GM12864 (cell line): ENCODE results near the gene CAMSAP1.

Source experiments
- DNase-seq: peaks from one replicate; pipeline ENCODE4 v3.0.0-alpha.2; 2011; ENCODE audit warnings: low read depth
- H3K4me3 ChIP-seq: 2 replicates; pipeline ENCODE4 v1.5.1; 2011; ENCODE audit warnings: mild to moderate bottlenecking, low read depth, low read length, control low read depth
- TF ChIP-seq, protein P1 (sequence below): IDR thresholded peaks from 2 replicates; pipeline ENCODE4 v1.5.1; 2011; ENCODE audit warnings: low read depth, mild to moderate bottlenecking, moderate library complexity, low read length, control low read depth, inconsistent platforms; ENCODE audit errors: missing control alignments

The CAMSAP1 gene

DNA sequence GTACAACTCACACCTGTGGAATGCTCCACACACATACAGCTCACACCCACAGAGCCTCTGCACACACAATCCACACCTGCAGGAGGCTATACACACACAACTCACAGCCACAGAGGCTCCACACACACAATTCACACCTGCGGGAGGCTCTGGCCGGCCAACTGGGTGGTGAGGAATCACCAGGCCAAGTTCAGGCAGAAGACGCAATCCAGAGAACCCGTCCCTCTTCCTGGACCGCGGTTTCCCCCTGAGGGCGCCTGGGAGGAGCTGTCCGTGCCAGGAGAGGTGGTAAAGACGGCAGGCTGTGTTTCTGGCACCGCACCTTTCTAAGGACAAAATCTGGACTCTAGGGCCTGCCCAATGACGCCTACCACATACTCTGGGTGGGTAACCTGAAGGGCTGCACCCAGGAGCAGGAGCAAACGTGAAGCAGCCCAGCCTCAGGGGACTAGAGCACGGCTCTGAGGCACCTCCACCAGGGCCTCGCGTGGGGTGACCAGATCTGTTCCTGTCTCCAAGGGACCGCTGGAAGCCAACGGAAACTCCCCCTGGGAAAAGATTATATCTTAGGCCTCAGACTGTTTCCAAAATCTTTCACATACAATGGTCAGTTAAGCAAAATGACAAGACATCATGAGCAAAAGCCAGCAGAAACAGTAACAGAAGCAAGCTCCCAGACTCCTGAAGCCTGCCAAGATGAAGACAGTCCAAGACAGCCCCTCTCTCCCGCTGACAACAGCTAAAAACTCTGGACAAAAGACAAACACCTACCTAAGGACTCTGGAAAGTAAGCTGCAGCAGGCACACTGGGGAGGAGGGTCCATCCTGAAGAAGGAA, 16.9 kb downstream of the CAMSAP1 start:
- TF ChIP-seq, protein P1, sequence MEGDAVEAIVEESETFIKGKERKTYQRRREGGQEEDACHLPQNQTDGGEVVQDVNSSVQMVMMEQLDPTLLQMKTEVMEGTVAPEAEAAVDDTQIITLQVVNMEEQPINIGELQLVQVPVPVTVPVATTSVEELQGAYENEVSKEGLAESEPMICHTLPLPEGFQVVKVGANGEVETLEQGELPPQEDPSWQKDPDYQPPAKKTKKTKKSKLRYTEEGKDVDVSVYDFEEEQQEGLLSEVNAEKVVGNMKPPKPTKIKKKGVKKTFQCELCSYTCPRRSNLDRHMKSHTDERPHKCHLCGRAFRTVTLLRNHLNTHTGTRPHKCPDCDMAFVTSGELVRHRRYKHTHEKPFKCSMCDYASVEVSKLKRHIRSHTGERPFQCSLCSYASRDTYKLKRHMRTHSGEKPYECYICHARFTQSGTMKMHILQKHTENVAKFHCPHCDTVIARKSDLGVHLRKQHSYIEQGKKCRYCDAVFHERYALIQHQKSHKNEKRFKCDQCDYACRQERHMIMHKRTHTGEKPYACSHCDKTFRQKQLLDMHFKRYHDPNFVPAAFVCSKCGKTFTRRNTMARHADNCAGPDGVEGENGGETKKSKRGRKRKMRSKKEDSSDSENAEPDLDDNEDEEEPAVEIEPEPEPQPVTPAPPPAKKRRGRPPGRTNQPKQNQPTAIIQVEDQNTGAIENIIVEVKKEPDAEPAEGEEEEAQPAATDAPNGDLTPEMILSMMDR = no peak
- H3K4me3 ChIP-seq = no peak overlapping the region
- no peak for DNase-seq

DNA sequence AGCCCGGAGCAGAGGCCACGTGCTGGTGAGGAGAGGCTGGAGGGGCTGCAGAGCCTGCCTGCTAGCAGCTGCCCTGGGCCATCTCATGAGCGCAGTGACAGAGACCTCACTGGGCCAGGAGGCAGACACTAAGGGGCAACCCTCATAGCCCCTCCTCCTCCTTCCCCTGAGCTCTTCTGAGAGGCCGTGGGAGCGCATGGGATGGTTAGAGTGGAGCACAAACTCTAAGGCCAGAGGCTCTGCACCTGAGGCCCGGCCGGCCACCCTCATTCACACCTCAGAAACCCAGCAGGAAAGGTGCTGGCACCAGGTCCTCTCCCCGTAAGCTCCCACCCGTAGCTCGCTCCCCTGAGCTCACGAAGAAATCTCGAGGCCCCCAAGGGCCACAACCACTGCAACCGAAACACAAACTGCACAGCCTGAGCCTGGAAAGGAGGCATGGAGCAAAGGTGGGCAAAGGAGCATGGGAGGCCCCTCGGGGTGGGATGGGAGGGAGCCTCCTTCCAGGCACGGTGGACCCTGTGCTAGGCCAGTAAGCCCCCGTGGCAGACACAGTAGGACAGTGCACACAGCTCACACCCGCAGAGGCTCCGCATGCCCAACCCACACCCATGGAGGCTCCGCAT, 17.7 kb downstream of the CAMSAP1 start:
- H3K4me3 ChIP-seq = no peak overlapping the region
- no peak for DNase-seq
- TF ChIP-seq, protein P1 = no peak

DNA sequence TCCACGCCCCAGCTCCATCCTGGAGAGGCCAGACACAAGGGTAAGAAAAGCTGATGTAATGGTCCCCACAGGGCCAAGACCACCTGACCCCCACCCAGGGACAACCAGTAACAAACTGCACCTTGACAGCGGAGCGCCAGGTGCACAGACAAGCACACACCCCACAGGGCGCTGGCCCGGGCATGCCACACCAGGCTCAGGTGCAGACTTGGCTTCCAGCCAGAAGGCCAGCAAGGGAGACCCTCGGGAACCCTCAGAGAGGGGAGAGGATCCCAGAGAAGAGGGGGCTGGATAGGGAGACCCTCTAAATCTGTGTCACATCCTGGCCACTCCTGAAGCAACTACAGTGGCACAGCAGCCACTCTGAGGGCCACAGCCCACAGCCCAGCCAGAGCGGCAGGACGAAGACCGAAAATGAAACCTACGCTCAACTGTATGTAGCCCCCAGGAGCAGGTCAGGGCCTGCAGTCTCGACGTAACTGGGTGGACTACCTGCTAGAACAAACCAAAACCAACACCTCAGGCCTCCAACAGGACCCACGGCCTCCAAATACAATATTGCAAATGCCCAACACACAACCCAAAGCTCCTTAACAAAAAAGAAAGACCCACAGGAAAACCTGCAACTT, 18.5 kb downstream of the CAMSAP1 start:
- H3K4me3 ChIP-seq = no peak overlapping the region
- TF ChIP-seq, protein P1 = no peak
- no peak for DNase-seq

DNA sequence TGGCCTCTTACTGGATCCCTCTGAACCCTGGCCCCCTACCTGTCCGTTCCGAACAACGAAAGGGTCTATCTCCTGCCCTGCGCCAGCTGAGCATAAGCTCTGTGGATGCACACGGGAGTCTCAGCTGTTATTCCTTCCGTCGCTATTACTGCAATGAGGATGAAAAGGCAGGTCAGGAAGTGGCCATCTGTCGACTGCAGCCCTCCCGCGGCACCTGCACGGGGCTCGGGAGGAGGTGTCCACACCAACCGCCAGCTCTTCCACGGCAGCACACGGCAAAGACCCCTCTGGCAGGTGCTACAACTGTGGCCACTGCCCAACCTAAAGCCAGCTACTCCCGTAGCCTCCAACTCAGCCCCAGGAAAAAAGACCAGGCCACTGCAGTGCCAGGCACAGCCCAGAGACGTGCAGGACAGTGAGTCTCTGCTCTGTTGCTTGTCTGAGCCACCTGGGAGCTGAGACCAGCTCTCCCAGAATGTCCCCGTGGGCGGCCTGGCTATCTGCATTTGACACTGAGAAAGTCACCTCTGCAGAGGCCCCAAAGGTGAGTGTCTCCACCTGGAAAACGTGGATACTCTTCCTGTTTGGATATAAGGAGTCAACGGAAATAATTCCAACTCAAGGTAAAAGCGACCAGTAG, 19.1 kb downstream of the CAMSAP1 start:
- DNase-seq = no peak
- no peak overlapping the region; the same call in 1 of the 2 replicates for H3K4me3 ChIP-seq

DNA sequence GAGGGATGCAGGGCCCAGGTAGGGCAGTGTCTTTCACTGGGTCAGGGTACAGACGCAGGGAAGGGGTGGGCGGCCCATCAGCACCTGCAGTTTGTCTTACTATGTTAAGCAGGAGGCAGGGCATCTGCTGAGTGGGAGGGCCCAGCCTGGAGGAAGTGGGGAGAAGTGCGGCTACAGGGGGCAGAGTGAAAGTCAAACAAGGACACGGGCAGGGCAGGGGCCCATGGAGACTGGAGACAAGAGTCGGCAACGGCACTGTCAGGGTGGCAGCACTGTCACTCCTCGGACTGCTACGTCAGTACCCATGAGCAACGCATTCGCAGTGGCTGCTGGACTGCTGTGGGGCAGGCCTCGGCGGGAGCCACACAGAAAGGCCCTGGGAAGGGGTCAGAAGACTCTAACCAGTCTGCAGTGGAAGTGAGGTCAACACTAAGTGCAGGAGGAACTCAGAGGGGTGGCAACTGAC, 19.7 kb downstream of the CAMSAP1 start:
- TF ChIP-seq, protein P1 = peak; percentile 18
- no peak overlapping the region; the same call in 1 of the 2 replicates for H3K4me3 ChIP-seq

More for the DNA sequence above, 19.1 kb downstream of the CAMSAP1 start:
- TF ChIP-seq, protein P1 = no peak

DNA sequence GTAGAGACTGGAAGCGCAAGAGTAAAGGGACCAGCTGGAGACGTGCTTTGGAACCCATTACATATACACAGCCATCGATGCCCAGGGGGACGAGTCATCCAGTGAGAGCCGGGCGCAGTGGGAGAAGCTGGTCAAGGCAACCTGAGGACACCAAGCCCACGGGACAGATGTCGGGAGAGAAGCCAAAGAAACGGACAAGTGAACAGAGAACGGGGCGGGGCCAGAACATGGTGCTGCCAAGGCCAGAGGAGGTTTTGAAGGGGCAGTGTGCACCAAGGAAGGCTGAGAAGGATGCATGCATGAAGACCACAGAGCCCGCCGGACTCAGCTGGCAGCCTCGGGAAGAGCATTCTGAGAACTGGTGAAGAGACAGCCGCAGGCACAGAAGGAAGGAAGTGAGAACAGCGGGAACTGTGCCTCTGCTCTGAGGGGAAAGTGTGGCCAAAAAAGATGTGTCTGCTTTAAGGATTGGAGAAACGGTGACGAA, 20.3 kb downstream of the CAMSAP1 start:
- H3K4me3 ChIP-seq = no peak overlapping the region
- DNase-seq = no peak
- TF ChIP-seq, protein P1 = no peak

More for the DNA sequence above, 19.7 kb downstream of the CAMSAP1 start:
- DNase-seq = no peak
